Progenitor cell of endocrine pancreas (in vitro differentiated cells): ENCODE measurements around the gene CABP4. TPM values are rescaled to one million over a fixed set of nuclear protein-coding genes. Genes with fewer than 3 reads are reported as not detected.

ENCODE experiments used
- DNase-seq: peaks from one replicate; pipeline ENCODE4 v3.0.0; 2021; ENCODE audit warnings: low spot score; ENCODE audit not compliant: unreplicated experiment
- H3K27ac Mint-ChIP-seq: 2 replicates; pipeline ENCODE4 v1.8.0; 2021; ENCODE audit warnings: mild to moderate bottlenecking, moderate library complexity, mixed read lengths
- H3K27me3 Mint-ChIP-seq: 2 replicates; pipeline ENCODE4 v1.8.0; 2021; ENCODE audit warnings: mixed read lengths
- H3K36me3 Mint-ChIP-seq: 2 replicates; pipeline ENCODE4 v1.8.0; 2022; ENCODE audit warnings: mixed read lengths; ENCODE audit not compliant: insufficient read depth
- H3K4me1 Mint-ChIP-seq: 2 replicates; pipeline ENCODE4 v1.8.0; 2021; ENCODE audit warnings: low read depth, mixed read lengths
- H3K4me3 Mint-ChIP-seq: 2 replicates; pipeline ENCODE4 v1.8.0; 2021; ENCODE audit warnings: low read depth, mild to moderate bottlenecking, moderate library complexity, mixed read lengths
- H3K9me3 Mint-ChIP-seq: 2 replicates; pipeline ENCODE4 v1.8.0; 2021; ENCODE audit warnings: low read depth, mixed read lengths
- CTCF ChIP-seq: fragments of 200-600 bp; sonication (generic); IDR thresholded peaks from one replicate; pipeline ENCODE4 v1.5.0; 2021; ENCODE audit warnings: antibody characterized with exemption, mild to moderate bottlenecking; ENCODE audit not compliant: unreplicated experiment
- total RNA-seq: library from RNA; stranded (reverse); gene quantifications from 2 replicates; pipeline ENCODE4 v1.2.1, GENCODE V29; 2021

CABP4 gene
- total RNA-seq, 1 donor from 2014 or later, result not detected

DNA sequence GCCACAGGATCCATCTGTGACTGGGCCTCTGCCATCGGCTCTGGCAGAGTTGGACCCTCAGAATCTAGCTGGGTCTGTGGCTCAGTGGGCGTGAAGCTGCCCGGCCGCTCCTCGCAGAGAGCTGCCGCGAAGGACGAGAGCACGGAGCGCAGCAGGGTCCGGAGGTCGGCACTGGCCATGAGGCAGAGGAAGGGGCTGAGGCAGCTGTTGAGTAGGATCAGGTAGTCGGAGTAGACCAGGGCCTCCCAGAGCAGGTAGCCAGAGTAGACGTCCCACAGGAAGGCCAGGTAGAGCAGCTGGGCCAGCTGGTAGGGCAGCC is 3.5 kb upstream of the CABP4 start:
- peak overlapping the region; percentile 64 for H3K27ac Mint-ChIP-seq
- no peak for DNase-seq

GRCh38 chr11:67452141-67452952 is 2.8 kb upstream of the CABP4 start, which contains the start of gene GPR152:
Gene GPR152, minus strand, starts transcription at chr11:67452729. Its CDS starts 5 bp downstream, at chr11:67452724.
- peak within 1 kb of the TSS; percentile 64 for H3K27ac Mint-ChIP-seq
- H3K36me3 Mint-ChIP-seq, result no peaks in the 10 kb centered on the region
- TF ChIP-seq CTCF, result no peak
- H3K4me3 Mint-ChIP-seq, result no peak within 1 kb of the TSS
- DNase-seq, result no peak
- no peaks in the 10 kb centered on the region for H3K9me3 Mint-ChIP-seq
- peaks cover 8% of the 10 kb centered on the region for H3K27me3 Mint-ChIP-seq
- H3K4me1 Mint-ChIP-seq, result no peaks in the 10 kb centered on the region

More for the DNA sequence above, 3.5 kb upstream of the CABP4 start:
- no peak for TF ChIP-seq CTCF
- no peaks in the 10 kb centered on the region for H3K36me3 Mint-ChIP-seq
- no peak overlapping the region for H3K4me3 Mint-ChIP-seq
- no peaks in the 10 kb centered on the region for H3K9me3 Mint-ChIP-seq
- peaks cover 4% of the 10 kb centered on the region for H3K27me3 Mint-ChIP-seq
- H3K4me1 Mint-ChIP-seq, result no peaks in the 10 kb centered on the region

DNA sequence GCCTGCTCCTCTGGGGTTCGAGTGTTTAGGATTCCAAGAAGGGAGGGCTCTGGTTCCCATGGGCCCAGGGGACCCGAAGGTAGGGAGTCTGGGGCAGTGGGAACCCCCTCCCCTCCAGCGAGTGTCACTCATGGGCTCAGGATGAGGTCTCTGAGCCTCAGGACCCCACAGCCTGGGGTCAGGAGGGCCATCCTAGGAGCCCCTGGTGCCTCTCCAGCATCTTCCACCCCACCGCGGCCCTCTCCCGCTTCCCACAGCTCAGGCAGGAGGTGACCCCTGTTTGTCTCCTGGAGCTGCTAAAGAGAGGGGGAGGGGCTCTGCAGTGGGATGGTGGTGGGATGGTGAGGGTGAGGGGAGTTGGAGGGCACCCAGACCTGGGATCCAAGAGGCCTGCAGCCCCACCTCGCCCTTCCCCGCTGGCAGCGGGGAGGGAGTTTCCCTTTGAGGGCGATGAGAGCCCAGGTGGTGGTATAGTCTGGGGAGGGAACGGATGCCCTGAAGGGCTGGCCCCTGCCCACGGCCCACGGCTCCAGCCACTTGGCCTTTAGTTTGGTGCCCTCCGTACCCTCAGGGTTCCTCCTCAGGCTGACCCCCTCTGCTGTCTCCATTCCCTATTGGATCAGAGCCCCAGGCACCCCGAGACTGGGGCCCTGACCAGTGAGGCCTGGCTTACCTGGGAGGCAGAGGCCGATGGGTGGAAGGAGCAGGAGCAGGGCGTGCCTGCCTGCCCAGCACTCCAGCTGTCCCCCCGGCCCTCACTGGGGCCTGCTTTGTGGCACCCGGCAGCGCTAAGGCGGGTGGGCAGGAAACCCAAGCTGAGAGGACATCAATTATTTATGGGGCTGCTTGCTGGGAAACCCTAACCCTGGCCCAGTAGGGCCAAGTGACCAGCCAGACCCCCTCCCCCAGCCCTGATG is 1.1 kb upstream of the CABP4 start:
- Mint-ChIP-seq H3K27ac (no peak overlapping the region), H3K4me1 (no peaks in the 10 kb centered on the region), H3K9me3 (no peaks in the 10 kb centered on the region), H3K36me3 (no peaks in the 10 kb centered on the region), H3K27me3 (peaks cover 7% of the 10 kb centered on the region), H3K4me3 (no peak overlapping the region)
- TF ChIP-seq CTCF, result no peak
- no peak for DNase-seq

DNA sequence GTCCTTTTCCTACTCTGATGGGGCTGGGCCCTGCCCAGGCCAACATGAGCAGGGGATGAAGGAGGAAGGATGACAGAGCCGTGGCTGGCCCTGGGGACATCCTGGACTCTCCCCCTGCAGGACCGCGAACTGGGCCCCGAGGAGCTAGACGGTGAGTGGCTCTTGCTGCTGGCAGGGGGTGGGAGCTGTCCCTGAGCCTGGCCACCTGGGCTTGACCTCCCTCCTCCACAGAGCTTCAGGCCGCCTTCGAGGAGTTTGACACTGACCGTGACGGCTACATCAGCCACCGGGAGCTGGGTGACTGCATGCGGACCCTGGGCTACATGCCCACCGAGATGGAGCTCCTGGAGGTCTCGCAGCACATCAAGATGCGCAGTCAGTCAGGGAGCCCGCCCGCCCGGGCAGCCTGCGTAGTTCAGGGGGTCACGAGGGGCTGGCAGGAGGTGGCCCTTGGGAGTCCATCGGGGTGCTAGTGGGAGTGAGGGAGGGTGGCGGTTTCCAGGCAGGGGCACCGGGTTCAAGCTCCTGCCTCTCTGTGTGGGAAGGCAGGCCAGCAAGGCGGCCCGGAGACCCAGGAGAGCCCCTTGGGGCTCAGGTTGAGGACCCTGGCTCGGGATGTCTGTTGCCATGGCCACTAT is 1.0 kb downstream of the CABP4 start:
- Mint-ChIP-seq H3K4me1 (no peaks in the 10 kb centered on the region), H3K4me3 (no peak overlapping the region), H3K27ac (no peak overlapping the region), H3K27me3 (peaks cover 4% of the 10 kb centered on the region), H3K36me3 (no peaks in the 10 kb centered on the region), H3K9me3 (no peaks in the 10 kb centered on the region)
- DNase-seq, result no peak
- no peak for TF ChIP-seq CTCF

DNA sequence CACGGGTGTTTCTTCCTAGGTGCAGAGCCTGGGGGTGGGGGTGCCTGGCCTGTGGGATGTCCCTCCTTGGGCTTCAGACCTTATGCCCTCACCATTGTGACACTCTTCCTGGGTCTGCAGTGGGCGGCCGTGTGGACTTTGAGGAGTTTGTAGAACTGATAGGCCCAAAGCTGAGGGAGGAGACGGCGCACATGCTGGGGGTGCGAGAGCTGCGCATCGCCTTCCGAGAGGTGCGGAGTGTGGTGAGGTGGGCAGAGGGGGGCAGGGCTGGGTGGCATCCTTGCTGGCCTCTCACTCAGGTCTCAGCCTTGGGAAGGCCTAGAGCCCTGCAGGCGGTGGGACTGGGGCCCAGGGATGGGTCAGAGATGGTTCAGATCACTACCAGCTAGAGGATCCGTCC is 2.3 kb downstream of the CABP4 start:
- Mint-ChIP-seq H3K36me3 (no peaks in the 10 kb centered on the region), H3K4me3 (no peak overlapping the region), H3K4me1 (no peaks in the 10 kb centered on the region), H3K9me3 (no peaks in the 10 kb centered on the region), H3K27ac (peak overlapping the region; percentile 52), H3K27me3 (peaks cover 4% of the 10 kb centered on the region)
- no peak for DNase-seq
- TF ChIP-seq CTCF, result no peak
